GM12864 (cell line): Measurements from ENCODE around the gene ERC2.

ENCODE experiments used
- DNase-seq: peaks from one replicate; pipeline ENCODE4 v3.0.0-alpha.2; 2011; ENCODE audit warnings: low read depth
- H3K4me3 ChIP-seq: 2 replicates; pipeline ENCODE4 v1.5.1; 2011; ENCODE audit warnings: mild to moderate bottlenecking, low read depth, low read length, control low read depth
- CTCF ChIP-seq: IDR thresholded peaks from 2 replicates; pipeline ENCODE4 v1.5.1; 2011; ENCODE audit warnings: low read depth, mild to moderate bottlenecking, moderate library complexity, low read length, control low read depth, inconsistent platforms; ENCODE audit errors: missing control alignments

Gene ERC2

GRCh38 chr3:55569033-55569599 lies 899.2 kb downstream of the ERC2 start:
- TF ChIP-seq CTCF = no peak
- DNase-seq = no peak
- no peak overlapping the region for H3K4me3 ChIP-seq

- no peak overlapping the region for H3K4me3 ChIP-seq
- TF ChIP-seq CTCF = no peak
- DNase-seq = no peak
Measured at GRCh38 chr3:55567615-55568014, 900.7 kb downstream of the ERC2 start.

- no peak for DNase-seq
Measured at GRCh38 chr3:55567121-55567520, 901.1 kb downstream of the ERC2 start.

GRCh38 chr3:55565521-55565920 lies 902.7 kb downstream of the ERC2 start:
- no peak for DNase-seq
- no peak for TF ChIP-seq CTCF

More at GRCh38 chr3:55567121-55567520, 901.1 kb downstream of the ERC2 start:
- H3K4me3 ChIP-seq = no peak overlapping the region
- no peak for TF ChIP-seq CTCF

GRCh38 chr3:55564726-55565125 lies 903.5 kb downstream of the ERC2 start:
- DNase-seq = no peak
- H3K4me3 ChIP-seq = no peak overlapping the region
- no peak for TF ChIP-seq CTCF

More at GRCh38 chr3:55565521-55565920, 902.7 kb downstream of the ERC2 start:
- H3K4me3 ChIP-seq = no peak overlapping the region

GRCh38 chr3:55562700-55563099 lies 905.6 kb downstream of the ERC2 start:
- no peak for DNase-seq
- TF ChIP-seq CTCF = no peak
- no peak overlapping the region for H3K4me3 ChIP-seq

GRCh38 chr3:55559500-55560423 lies 908.5 kb downstream of the ERC2 start:
- TF ChIP-seq CTCF = no peak
- no peak overlapping the region for H3K4me3 ChIP-seq
- DNase-seq = no peak
